Naive B cell (primary cell): ENCODE results near the gene FZD7. TPM values are rescaled to one million over a fixed set of nuclear protein-coding genes. Genes with fewer than 3 reads are reported as not detected.

Source experiments
- ATAC-seq, 2 donors: fragments of 150-1000 bp; cut with Tn5 transposase; 2 replicates each; pipeline ENCODE4 v1.10.0; 2021; ENCODE audit warnings: low read depth in 2 of 2, mild to moderate bottlenecking in 2 of 2, moderate library complexity in 2 of 2
- DNase-seq: peaks from one replicate; pipeline ENCODE4 v3.0.0; 2022
- H3K27ac Mint-ChIP-seq, 6 donors: one replicate each; pipeline ENCODE4 v1.8.0; 2020 to 2022; ENCODE audit warnings: mild to moderate bottlenecking in 6 of 6, mixed read lengths in 6 of 6, moderate library complexity in 5 of 6, inconsistent platforms in 2 of 6
- H3K27me3 Mint-ChIP-seq, 3 donors: one replicate each; pipeline ENCODE4 v1.8.0; 2021 to 2022; ENCODE audit warnings: mixed read lengths in 3 of 3, mild to moderate bottlenecking in 1 of 3
- H3K36me3 Mint-ChIP-seq, 2 donors: one replicate each; pipeline ENCODE4 v1.8.0; 2020 to 2022; ENCODE audit warnings: mixed read lengths in 2 of 2, inconsistent platforms in 1 of 2, mild to moderate bottlenecking in 1 of 2
- H3K4me1 Mint-ChIP-seq, 3 donors: one replicate each; pipeline ENCODE4 v1.8.0; 2020 to 2022; ENCODE audit warnings: mixed read lengths in 3 of 3, inconsistent platforms in 1 of 3, mild to moderate bottlenecking in 1 of 3, moderate library complexity in 1 of 3
- H3K4me3 Mint-ChIP-seq, 8 donors: one replicate each; pipeline ENCODE4 v1.8.0; 2020 to 2022; ENCODE audit warnings: mild to moderate bottlenecking in 8 of 8, mixed read lengths in 8 of 8, moderate library complexity in 8 of 8, inconsistent platforms in 2 of 8
- H3K9me3 Mint-ChIP-seq, 7 donors: one replicate each; pipeline ENCODE4 v1.8.0; 2020 to 2022; ENCODE audit warnings: mixed read lengths in 7 of 7, mild to moderate bottlenecking in 5 of 7, inconsistent platforms in 2 of 7, moderate library complexity in 1 of 7
- polyA plus RNA-seq, 6 donors: library from polyadenylated mRNA; unstranded; fragments of 300-500 nt; fragmentation: Illumina TruSeq; gene quantifications; one replicate each; pipeline ENCODE4 v1.2.3, GENCODE V29; 2021; ENCODE audit warnings: low read depth in 6 of 6

Gene FZD7
- under 1 TPM in 2 of 6 donors, not detected in 4; 0.13 to 0.17 TPM for polyA plus RNA-seq

- DNase-seq (peak; percentile 82), ATAC-seq (peak; percentile 79 to 80)
- peaks cover 9 to 19% (median 13%) of the 10 kb centered on the region in 3 donors for H3K4me1 Mint-ChIP-seq
- H3K4me3 Mint-ChIP-seq: peak within 1 kb of the TSS in 7 of 8 donors; percentile 87 to 96 (median 93)
- peaks cover 20 to 30% (median 24%) of the 10 kb centered on the region in 3 donors for H3K27me3 Mint-ChIP-seq
- peak within 1 kb of the TSS in 4 of 6 donors; percentile 24 to 89 (median 73) for H3K27ac Mint-ChIP-seq
- H3K9me3 Mint-ChIP-seq: no peaks in the 10 kb centered on the region
- H3K36me3 Mint-ChIP-seq: no peaks in the 10 kb centered on the region
These were observed at the start of gene FZD7 for GRCh38 chr2:202033317-202034248. FZD7 (plus strand) TSS chr2:202033855; CDS start chr2:202034648, 793 bp downstream.

GRCh38 chr2:201984333-201984732 lies 49.3 kb upstream of the FZD7 start:
- Mint-ChIP-seq H3K27ac (peak overlapping the region in 1 of 6 donors; percentile 33), H3K4me1 (peaks cover 0 to 5% (median 0%) of the 10 kb centered on the region in 3 donors), H3K36me3 (no peaks in the 10 kb centered on the region), H3K4me3 (no peak overlapping the region), H3K27me3 (peaks cover 0 to 28% (median 17%) of the 10 kb centered on the region in 3 donors), H3K9me3 (no peaks in the 10 kb centered on the region)
- ATAC-seq: no peak
- no peak for DNase-seq

- H3K9me3 Mint-ChIP-seq: no peaks in the 10 kb centered on the region
- H3K27me3 Mint-ChIP-seq: peaks cover 0 to 25% (median 15%) of the 10 kb centered on the region in 3 donors
- ATAC-seq: peak in 1 of 2 donors; percentile 21
- no peak overlapping the region for H3K4me3 Mint-ChIP-seq
- H3K4me1 Mint-ChIP-seq: peaks cover 0 to 5% (median 0%) of the 10 kb centered on the region in 3 donors
- H3K27ac Mint-ChIP-seq: peak overlapping the region in 1 of 6 donors; percentile 29
- H3K36me3 Mint-ChIP-seq: no peaks in the 10 kb centered on the region
- no peak for DNase-seq
These were observed 48.7 kb upstream of the FZD7 start for GRCh38 chr2:201984800-201985525.

GRCh38 chr2:201985728-201986462 lies 47.8 kb upstream of the FZD7 start:
- peaks cover 0 to 17% (median 15%) of the 10 kb centered on the region in 3 donors for H3K27me3 Mint-ChIP-seq
- ATAC-seq: no peak
- H3K4me3 Mint-ChIP-seq: no peak overlapping the region
- no peaks in the 10 kb centered on the region for H3K9me3 Mint-ChIP-seq
- DNase-seq: no peak
- no peaks in the 10 kb centered on the region for H3K36me3 Mint-ChIP-seq
- H3K27ac Mint-ChIP-seq: peak overlapping the region in 1 of 6 donors; percentile 39
- H3K4me1 Mint-ChIP-seq: peaks cover 0 to 5% (median 0%) of the 10 kb centered on the region in 3 donors

- H3K4me1 Mint-ChIP-seq: peaks cover 0 to 5% (median 0%) of the 10 kb centered on the region in 3 donors
- no peak for ATAC-seq
- peaks cover 0 to 15% (median 12%) of the 10 kb centered on the region in 3 donors for H3K27me3 Mint-ChIP-seq
- no peaks in the 10 kb centered on the region for H3K36me3 Mint-ChIP-seq
- H3K9me3 Mint-ChIP-seq: no peaks in the 10 kb centered on the region
- no peak overlapping the region for H3K27ac Mint-ChIP-seq
- DNase-seq: no peak
- no peak overlapping the region for H3K4me3 Mint-ChIP-seq
These were observed 47.3 kb upstream of the FZD7 start for GRCh38 chr2:201986463-201986735.

- H3K27me3 Mint-ChIP-seq: peaks cover 0 to 13% (median 8%) of the 10 kb centered on the region in 3 donors
- no peak overlapping the region for H3K4me3 Mint-ChIP-seq
- H3K9me3 Mint-ChIP-seq: no peaks in the 10 kb centered on the region
- no peak overlapping the region for H3K27ac Mint-ChIP-seq
- ATAC-seq (no peak), DNase-seq (no peak)
- H3K4me1 Mint-ChIP-seq: peaks cover 0 to 5% (median 0%) of the 10 kb centered on the region in 3 donors
- H3K36me3 Mint-ChIP-seq: no peaks in the 10 kb centered on the region
These were observed 46.2 kb upstream of the FZD7 start for GRCh38 chr2:201987426-201987825.

GRCh38 chr2:201990069-201990468 lies 43.6 kb upstream of the FZD7 start:
- Mint-ChIP-seq H3K4me1 (peaks cover 0 to 5% (median 0%) of the 10 kb centered on the region in 3 donors), H3K27ac (no peak overlapping the region), H3K27me3 (peaks cover 2 to 5% (median 3%) of the 10 kb centered on the region in 3 donors), H3K4me3 (no peak overlapping the region), H3K36me3 (no peaks in the 10 kb centered on the region), H3K9me3 (no peaks in the 10 kb centered on the region)
- no peak for DNase-seq
- no peak for ATAC-seq

- Mint-ChIP-seq H3K9me3 (no peaks in the 10 kb centered on the region), H3K36me3 (no peaks in the 10 kb centered on the region), H3K4me1 (peaks cover 4 to 8% (median 6%) of the 10 kb centered on the region in 3 donors), H3K27me3 (peaks cover 4 to 13% (median 5%) of the 10 kb centered on the region in 3 donors), H3K4me3 (no peak overlapping the region), H3K27ac (peak overlapping the region in 1 of 6 donors; percentile 70)
- ATAC-seq (no peak), DNase-seq (no peak)
These were observed 40.7 kb upstream of the FZD7 start for GRCh38 chr2:201992960-201993359.

- Mint-ChIP-seq H3K4me3 (no peak overlapping the region), H3K27me3 (peaks cover 0 to 19% (median 4%) of the 10 kb centered on the region in 3 donors), H3K36me3 (no peaks in the 10 kb centered on the region), H3K9me3 (no peaks in the 10 kb centered on the region), H3K27ac (no peak overlapping the region), H3K4me1 (peaks cover 4 to 8% (median 6%) of the 10 kb centered on the region in 3 donors)
- ATAC-seq (no peak), DNase-seq (no peak)
These were observed 38.5 kb upstream of the FZD7 start for GRCh38 chr2:201994973-201995638.

GRCh38 chr2:201996006-201996405 lies 37.6 kb upstream of the FZD7 start:
- Mint-ChIP-seq H3K27ac (no peak overlapping the region), H3K4me3 (no peak overlapping the region), H3K4me1 (peaks cover 4 to 8% (median 6%) of the 10 kb centered on the region in 3 donors), H3K27me3 (peaks cover 0 to 19% (median 4%) of the 10 kb centered on the region in 3 donors), H3K36me3 (no peaks in the 10 kb centered on the region), H3K9me3 (no peaks in the 10 kb centered on the region)
- ATAC-seq (no peak), DNase-seq (no peak)

- Mint-ChIP-seq H3K4me1 (peaks cover 4 to 8% (median 6%) of the 10 kb centered on the region in 3 donors), H3K36me3 (no peaks in the 10 kb centered on the region), H3K27ac (no peak overlapping the region), H3K9me3 (no peaks in the 10 kb centered on the region), H3K27me3 (peaks cover 0 to 19% (median 4%) of the 10 kb centered on the region in 3 donors), H3K4me3 (peak overlapping the region in 1 of 8 donors; percentile 7)
- no peak for DNase-seq
- no peak for ATAC-seq
These were observed 36.9 kb upstream of the FZD7 start for GRCh38 chr2:201996679-201997314.

GRCh38 chr2:201999279-201999678 lies 34.4 kb upstream of the FZD7 start:
- no peak overlapping the region for H3K4me3 Mint-ChIP-seq
- H3K4me1 Mint-ChIP-seq: peaks cover 4 to 8% (median 8%) of the 10 kb centered on the region in 3 donors
- no peak for ATAC-seq
- H3K27me3 Mint-ChIP-seq: peaks cover 0 to 19% (median 4%) of the 10 kb centered on the region in 3 donors
- no peak overlapping the region for H3K27ac Mint-ChIP-seq
- H3K36me3 Mint-ChIP-seq: no peaks in the 10 kb centered on the region
- DNase-seq: no peak
- H3K9me3 Mint-ChIP-seq: no peaks in the 10 kb centered on the region
